Right lobe of liver (tissue), 6 donors: ENCODE data around the gene TBKBP1. TPM values are rescaled to one million over a fixed set of nuclear protein-coding genes. Genes with fewer than 3 reads are reported as not detected.

Experiments
- ATAC-seq, 4 donors: fragments of 200-7000 bp; cut with Tn5 transposase; one replicate each; pipeline ENCODE4 v1.9.1; 2020; ENCODE audit warnings: mild to moderate bottlenecking in 4 of 4, moderate library complexity in 4 of 4
- DNase-seq, 3 donors: peaks; one replicate each; pipeline ENCODE4 v3.0.0-alpha.2; 2020
- H3K27ac ChIP-seq, 3 donors: fragments of 200-600 bp; one replicate each; pipeline ENCODE4 v1.8.0; 2022
- H3K27me3 ChIP-seq, 2 donors: fragments of 200-600 bp; one replicate each; pipeline ENCODE4 v1.8.0; 2022
- H3K36me3 ChIP-seq, 4 donors: fragments of 200-600 bp; sonication (generic) in 1 of 4; one replicate each; pipeline versions ENCODE4 v1.5.1 to v1.8.0; 2017 to 2022; ENCODE audit warnings: control low read depth in 1 of 4
- H3K4me1 ChIP-seq, 4 donors: fragments of 200-600 bp; sonication (generic) in 1 of 4; one replicate each; pipeline versions ENCODE4 v1.5.1 to v1.8.0; 2017 to 2022; ENCODE audit warnings: control low read depth in 1 of 4
- H3K4me3 ChIP-seq, 3 donors: fragments of 200-600 bp; one replicate each; pipeline ENCODE4 v1.8.0; 2022
- H3K9me3 ChIP-seq, 4 donors: fragments of 200-600 bp; sonication (generic) in 1 of 4; one replicate each; pipeline versions ENCODE4 v1.5.1 to v1.8.0; 2017 to 2022; ENCODE audit warnings: control low read depth in 1 of 4
- CTCF ChIP-seq, 4 donors: fragments of 200-600 bp in 3 of 4; fragments of 450-650 bp in 1 of 4; IDR thresholded peaks; one replicate each; pipeline versions ENCODE4 v1.5.1 to v1.8.0; 2016 to 2022; ENCODE audit warnings: antibody characterized with exemption in 4 of 4, mild to moderate bottlenecking in 2 of 4
- POLR2A ChIP-seq: fragments of 450-650 bp; IDR thresholded peaks from one replicate; pipeline ENCODE4 v1.6.1; 2017; ENCODE audit warnings: antibody characterized with exemption, mild to moderate bottlenecking
- WGBS: methylation state at CpG from one replicate; pipeline ENCODE4 v1.1.6; 2018; ENCODE audit warnings: low coverage, low lambda C conversion rate; ENCODE audit not compliant: insufficient coverage; ENCODE audit errors: missing lambda C conversion rate; 5-methylcytosine and 5-hydroxymethylcytosine counted together
- intact Hi-C, 2 donors: fragments of 100-400 bp; cut with DNase I; formaldehyde crosslinking; loops; one replicate each; pipeline versions ENCODE4 v1.11.2 to v1.14.1; 2022
- total RNA-seq, 6 experiments: library from RNA; depleted of rRNA in 2 of 6; stranded (reverse); fragments of >200 nt in 2 of 6; fragmentation: NEBNext Ultra II Directional in 3 of 6; extraction: Animal tissue kit (Norgen Biotek cat#: 25700) in 3 of 6; gene quantifications; one replicate each; pipeline versions ENCODE4 v1.1.0 to v1.2.4, GENCODE V29; 2016 to 2023
- donor health status: DM: no; HTN: yes; CAD: no.
- donor health status: DM: no; HTN: no; CAD: no.
- donor health status: DM: no; HTN: no; CAD: no.
- donor health status: DM: no; HTN: yes; CAD: no.
- donor health status: DM: no; HTN: yes; CAD: no.

TBKBP1 gene
- total RNA-seq, 6 experiments from 2014 or later, result 1.2 to 3.2 (median 2.2) TPM

DNA sequence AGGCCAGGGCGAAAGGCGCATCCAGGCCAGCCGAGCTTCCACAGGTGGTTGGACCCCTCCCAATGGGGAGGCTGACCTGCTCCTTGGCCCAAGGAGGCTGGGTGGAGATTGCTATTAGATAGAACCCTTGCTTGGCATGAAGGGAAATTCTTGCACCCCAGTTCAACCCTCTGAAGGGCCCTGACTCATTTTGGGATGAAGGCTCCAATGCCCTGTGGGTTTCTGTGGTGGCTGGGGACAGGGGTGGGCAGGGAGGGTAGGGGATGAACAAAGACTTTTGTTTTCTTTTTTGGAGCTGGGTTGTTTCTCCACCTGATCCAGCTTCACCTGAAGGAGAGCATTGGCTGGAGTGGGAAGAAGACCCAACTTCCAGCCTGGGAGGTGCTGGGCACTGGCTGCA, 22.4 kb downstream of the TBKBP1 start:
- no peak for ATAC-seq
- H3K27me3 ChIP-seq, result peaks cover 0 to 8% of the 10 kb centered on the region in 2 donors
- TF ChIP-seq CTCF (IDR thresholded peaks at IDR 0.05) (no peak), POLR2A (no peak)
- H3K36me3 ChIP-seq, result no peaks in the 10 kb centered on the region
- no peak overlapping the region for H3K4me3 ChIP-seq
- H3K9me3 ChIP-seq, result no peaks in the 10 kb centered on the region
- H3K27ac ChIP-seq, result no peak overlapping the region
- peaks cover 0 to 6% (median 0%) of the 10 kb centered on the region in 4 donors for H3K4me1 ChIP-seq
- 67% methylated on average over 2 of the region's 3 CpGs for WGBS
- intact Hi-C loops, result no loop called here
- no peak for DNase-seq

DNA sequence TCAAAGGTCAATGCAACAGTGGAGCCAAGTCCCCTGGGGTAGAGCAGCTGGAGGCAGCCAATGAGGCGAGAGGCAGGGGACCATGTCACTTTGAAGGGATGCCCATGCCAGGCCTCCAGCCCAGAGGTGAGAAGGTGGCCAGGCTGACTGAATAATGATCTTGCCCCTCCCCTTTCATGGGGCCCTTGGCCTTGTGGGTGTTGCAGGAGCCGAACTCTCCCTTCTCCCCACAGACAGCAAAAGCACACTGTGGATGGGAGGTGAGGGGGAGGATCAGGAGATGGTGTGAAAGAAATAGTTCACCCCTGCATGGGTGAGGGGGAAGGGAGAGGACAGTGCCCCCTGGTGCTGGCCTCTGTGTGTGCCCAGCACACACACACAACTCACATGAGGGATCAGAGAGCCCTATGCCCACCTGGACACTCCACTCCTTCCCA, 23.3 kb downstream of the TBKBP1 start:
- Histone ChIP-seq H3K4me3 (no peak overlapping the region), H3K4me1 (peaks cover 0 to under 1% (median 0%) of the 10 kb centered on the region in 4 donors), H3K36me3 (no peaks in the 10 kb centered on the region), H3K9me3 (no peaks in the 10 kb centered on the region), H3K27me3 (peaks cover 0 to 17% of the 10 kb centered on the region in 2 donors), H3K27ac (no peak overlapping the region)
- WGBS, result no CpG with 5 or more reads among the region's 2 CpGs
- intact Hi-C loops, result no loop called here
- no peak for DNase-seq
- peak; percentile 12 to 29 (median 24) for TF ChIP-seq CTCF (IDR thresholded peaks at IDR 0.05)
- no peak for TF ChIP-seq POLR2A
- peak; percentile 7 to 27 (median 18) for ATAC-seq

- Histone ChIP-seq H3K4me3 (no peak overlapping the region), H3K9me3 (no peaks in the 10 kb centered on the region), H3K27ac (no peak overlapping the region), H3K4me1 (no peaks in the 10 kb centered on the region), H3K36me3 (no peaks in the 10 kb centered on the region), H3K27me3 (peaks cover 0 to 20% of the 10 kb centered on the region in 2 donors)
- 20% methylated on average over 8 of the region's 9 CpGs for WGBS
- ATAC-seq (no peak), DNase-seq (no peak)
- TF ChIP-seq CTCF (IDR thresholded peaks at IDR 0.05) (no peak), POLR2A (no peak)
- intact Hi-C loops, result no loop called here
Observed at GRCh38 chr17:47717979-47718621, 24.1 kb downstream of the TBKBP1 start.

DNA sequence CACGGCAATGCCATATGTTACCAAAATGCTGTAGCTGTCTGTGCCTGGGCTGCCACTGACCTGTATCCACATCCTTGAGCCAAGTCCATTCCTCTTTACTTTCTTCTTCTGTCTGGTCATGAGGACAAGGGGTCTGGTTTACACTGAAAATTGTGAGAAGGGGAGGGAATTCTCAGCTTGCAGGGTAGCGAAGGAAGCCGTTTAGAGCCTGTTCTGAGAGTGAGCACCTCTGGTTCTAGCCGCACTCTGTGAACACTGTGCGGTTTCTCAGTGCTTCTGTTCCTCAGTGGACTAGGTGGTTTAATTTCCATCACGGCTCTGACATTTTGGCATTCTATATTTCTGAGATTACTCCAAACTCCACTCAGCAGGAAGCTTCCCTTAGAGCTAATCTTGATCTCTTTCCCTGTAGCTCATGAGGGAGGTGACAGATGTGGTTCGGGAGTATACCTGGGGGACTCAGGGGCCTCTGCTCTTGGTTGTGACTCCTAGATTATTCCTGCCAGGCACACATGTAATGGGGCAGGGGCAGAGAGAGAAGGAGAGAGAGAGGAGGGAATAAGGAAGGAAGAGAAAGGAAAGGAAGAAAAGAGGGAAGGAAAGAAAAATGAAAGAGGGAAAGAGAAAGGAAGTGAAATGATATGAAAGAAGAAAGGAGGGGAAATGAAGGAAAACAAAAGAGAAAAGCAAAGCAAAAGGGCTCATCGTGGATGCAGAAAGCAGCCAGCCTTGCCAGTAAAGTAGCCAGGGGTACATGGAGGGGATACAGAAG, 24.9 kb downstream of the TBKBP1 start:
- ATAC-seq (no peak), DNase-seq (no peak)
- TF ChIP-seq CTCF (IDR thresholded peaks at IDR 0.05), result no peak
- TF ChIP-seq POLR2A, result no peak
- 49% methylated on average over 5 of the region's 8 CpGs for WGBS
- intact Hi-C loops, result no loop called here
- Histone ChIP-seq H3K4me3 (no peak overlapping the region), H3K27ac (no peak overlapping the region), H3K27me3 (peaks cover 0 to 20% of the 10 kb centered on the region in 2 donors), H3K9me3 (no peaks in the 10 kb centered on the region), H3K4me1 (no peaks in the 10 kb centered on the region), H3K36me3 (no peaks in the 10 kb centered on the region)
